NB4 (cell line): ENCODE results near the gene TOMM20L.

Experiments
- TF ChIP-seq, protein P1 (sequence below): IDR thresholded peaks from 2 replicates; pipeline ENCODE4 v1.6.1; 2011; ENCODE audit warnings: low read depth, low read length
- TF ChIP-seq, protein P2 (sequence below): IDR thresholded peaks from one replicate; pipeline ENCODE4 v1.5.1; 2012; ENCODE audit warnings: low read depth, low read length

DNA sequence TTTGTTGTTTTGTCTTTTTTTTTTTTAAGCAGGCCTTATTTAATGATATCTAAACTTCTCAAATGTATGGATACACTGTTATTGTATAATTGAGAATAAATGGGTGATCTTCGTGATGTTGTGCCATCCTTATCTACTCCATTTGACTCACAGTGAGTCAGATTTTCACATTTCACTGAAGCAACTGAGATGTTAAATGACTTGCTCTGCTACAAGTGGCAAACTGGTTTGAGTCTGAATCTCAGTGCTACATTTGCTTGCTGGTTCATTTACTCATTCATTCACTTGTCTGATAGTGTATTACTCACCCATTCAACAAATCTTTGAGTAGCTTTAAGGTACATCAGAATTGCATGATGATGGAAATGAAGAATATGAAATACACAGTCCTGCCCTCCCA is 34.4 kb downstream of the TOMM20L start:
- TF ChIP-seq, protein P1, sequence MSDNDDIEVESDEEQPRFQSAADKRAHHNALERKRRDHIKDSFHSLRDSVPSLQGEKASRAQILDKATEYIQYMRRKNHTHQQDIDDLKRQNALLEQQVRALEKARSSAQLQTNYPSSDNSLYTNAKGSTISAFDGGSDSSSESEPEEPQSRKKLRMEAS = no peak
- TF ChIP-seq, protein P2, sequence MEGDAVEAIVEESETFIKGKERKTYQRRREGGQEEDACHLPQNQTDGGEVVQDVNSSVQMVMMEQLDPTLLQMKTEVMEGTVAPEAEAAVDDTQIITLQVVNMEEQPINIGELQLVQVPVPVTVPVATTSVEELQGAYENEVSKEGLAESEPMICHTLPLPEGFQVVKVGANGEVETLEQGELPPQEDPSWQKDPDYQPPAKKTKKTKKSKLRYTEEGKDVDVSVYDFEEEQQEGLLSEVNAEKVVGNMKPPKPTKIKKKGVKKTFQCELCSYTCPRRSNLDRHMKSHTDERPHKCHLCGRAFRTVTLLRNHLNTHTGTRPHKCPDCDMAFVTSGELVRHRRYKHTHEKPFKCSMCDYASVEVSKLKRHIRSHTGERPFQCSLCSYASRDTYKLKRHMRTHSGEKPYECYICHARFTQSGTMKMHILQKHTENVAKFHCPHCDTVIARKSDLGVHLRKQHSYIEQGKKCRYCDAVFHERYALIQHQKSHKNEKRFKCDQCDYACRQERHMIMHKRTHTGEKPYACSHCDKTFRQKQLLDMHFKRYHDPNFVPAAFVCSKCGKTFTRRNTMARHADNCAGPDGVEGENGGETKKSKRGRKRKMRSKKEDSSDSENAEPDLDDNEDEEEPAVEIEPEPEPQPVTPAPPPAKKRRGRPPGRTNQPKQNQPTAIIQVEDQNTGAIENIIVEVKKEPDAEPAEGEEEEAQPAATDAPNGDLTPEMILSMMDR = no peak
